ENCODE results near the gene CFP. TPM values are rescaled to one million over a fixed set of nuclear protein-coding genes. Genes with fewer than 3 reads are reported as not detected.

The CFP gene
- total RNA-seq, 4 donors from 2014 or later = 0.83 to 3.8 (median 1.9) TPM

GRCh38 chrX:47632666-47633065 lies 2.9 kb upstream of the CFP start:
- Histone ChIP-seq H3K36me3 (peaks cover 3 to 34% (median 8%) of the 10 kb centered on the region in 3 donors), H3K27me3 (no peaks in the 10 kb centered on the region), H3K4me3 (no peak overlapping the region), H3K9me3 (no peaks in the 10 kb centered on the region), H3K4me1 (no peaks in the 10 kb centered on the region), H3K27ac (no peak overlapping the region)
- WGBS, 2 donors = 54 to 68% methylated on average over 4 of the region's 4 CpGs
- no peak for TF ChIP-seq POLR2A (IDR thresholded peaks at IDR 0.05)
- intact Hi-C loops (cut with DNase I) = no loop called here
- DNase-seq = no peak

GRCh38 chrX:47631676-47632075 lies 1.9 kb upstream of the CFP start:
- intact Hi-C loops (cut with DNase I) = no loop called here

GRCh38 chrX:47628982-47629381 lies 748 bp downstream of the CFP start:
- Histone ChIP-seq H3K4me3 (no peak overlapping the region), H3K9me3 (no peaks in the 10 kb centered on the region), H3K4me1 (peaks cover 0 to under 1% (median 0%) of the 10 kb centered on the region in 3 donors), H3K27ac (no peak overlapping the region), H3K27me3 (peaks cover 0 to 2% (median 0%) of the 10 kb centered on the region in 4 donors), H3K36me3 (no peaks in the 10 kb centered on the region)
- DNase-seq = no peak
- WGBS, 2 donors = 67% methylated on average over 1 of the region's 1 CpG; no CpG with 5 or more reads in 1 of the 2 donors
- no peak for TF ChIP-seq CTCF (IDR thresholded peaks at IDR 0.05)
- no peak for TF ChIP-seq POLR2A (IDR thresholded peaks at IDR 0.05)
- intact Hi-C loops (cut with DNase I) = no loop called here

More at GRCh38 chrX:47631676-47632075, 1.9 kb upstream of the CFP start:
- Histone ChIP-seq H3K27me3 (no peaks in the 10 kb centered on the region), H3K4me3 (no peak overlapping the region), H3K36me3 (peaks cover 3 to 24% (median 4%) of the 10 kb centered on the region in 3 donors), H3K9me3 (no peaks in the 10 kb centered on the region), H3K4me1 (no peaks in the 10 kb centered on the region), H3K27ac (no peak overlapping the region)
- TF ChIP-seq CTCF (IDR thresholded peaks at IDR 0.05) = no peak
- TF ChIP-seq POLR2A (IDR thresholded peaks at IDR 0.05) = no peak
- WGBS, 2 donors = 76 to 96% methylated on average over 5 of the region's 5 CpGs
- no peak for DNase-seq

GRCh38 chrX:47625365-47625764 lies 4.4 kb downstream of the CFP start:
- DNase-seq = no peak
- intact Hi-C loops (cut with DNase I) = no loop called here
- H3K9me3 ChIP-seq = no peaks in the 10 kb centered on the region
- 80 to 94% methylated on average over 1 to 2 of the region's 2 CpGs for WGBS, 2 donors
- H3K4me1 ChIP-seq = peaks cover 0 to 8% (median 0%) of the 10 kb centered on the region in 3 donors
- H3K27ac ChIP-seq = no peak overlapping the region
- TF ChIP-seq CTCF (IDR thresholded peaks at IDR 0.05) = no peak
- no peak for TF ChIP-seq POLR2A (IDR thresholded peaks at IDR 0.05)
- peaks cover 0 to 11% (median 0%) of the 10 kb centered on the region in 4 donors for H3K27me3 ChIP-seq
- H3K36me3 ChIP-seq = no peaks in the 10 kb centered on the region
- no peak overlapping the region for H3K4me3 ChIP-seq

- Histone ChIP-seq H3K27me3 (peaks cover 0 to 15% (median 0%) of the 10 kb centered on the region in 4 donors), H3K4me3 (peak overlapping the region in 2 of 4 donors; percentile 16 to 48), H3K4me1 (peaks cover 0 to 15% (median 3%) of the 10 kb centered on the region in 3 donors), H3K9me3 (no peaks in the 10 kb centered on the region), H3K27ac (no peak overlapping the region), H3K36me3 (no peaks in the 10 kb centered on the region)
- TF ChIP-seq CTCF (IDR thresholded peaks at IDR 0.05) (no peak), POLR2A (IDR thresholded peaks at IDR 0.05) (no peak)
- intact Hi-C loops (cut with DNase I) = no loop called here
- no peak for DNase-seq
- 39% methylated on average over 10 of the region's 35 CpGs; no CpG with 5 or more reads in 1 of the 2 donors for WGBS, 2 donors
These were observed 6.1 kb downstream of the CFP start for GRCh38 chrX:47623540-47624027.

All from esophagus squamous epithelium (tissue), 5 donors.